ENCODE measurements around the gene CRYL1.
A peak's percentile ranks its signal among the peaks of the same experiment; 100 is the strongest.

CRYL1 gene

DNA sequence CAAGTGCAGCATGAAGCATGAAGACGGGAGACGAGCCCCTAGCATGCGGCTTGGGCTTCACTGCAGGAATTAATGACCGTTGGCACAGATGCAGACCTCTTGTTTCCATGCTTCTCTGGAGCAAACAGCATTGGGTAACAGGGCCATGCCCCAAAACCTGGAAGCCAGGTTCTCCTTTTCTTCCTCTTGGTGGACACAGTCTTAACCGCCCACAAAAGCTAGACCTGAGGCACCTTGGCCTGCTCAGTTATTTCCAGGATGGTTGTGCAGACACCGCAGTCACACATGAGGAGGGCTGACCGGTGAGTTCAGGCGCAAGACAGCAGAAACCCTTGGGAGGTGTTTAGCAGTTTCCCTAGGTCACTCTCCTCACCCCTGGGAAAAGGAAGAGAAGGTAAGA, 159.6 kb downstream of the CRYL1 start:
- no peak for DNase-seq

DNA sequence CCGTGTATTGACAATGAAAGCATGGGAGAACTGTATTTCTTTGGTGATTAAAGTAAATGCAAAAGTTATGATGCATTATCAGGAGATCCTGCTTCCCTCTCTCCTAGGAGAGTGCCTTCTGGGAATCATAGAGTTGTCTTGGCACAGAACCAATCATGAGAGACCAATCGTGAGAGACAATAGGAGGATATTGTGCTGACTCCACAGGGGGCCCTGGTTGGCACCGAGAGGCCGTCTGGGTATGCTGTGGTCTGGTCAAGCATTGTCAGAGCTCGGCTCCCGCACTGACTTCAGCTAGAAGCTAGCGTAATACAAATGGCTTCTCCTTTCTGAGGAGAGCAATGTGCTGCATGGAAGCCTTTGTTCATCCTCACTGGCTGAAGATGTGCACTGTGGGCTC, 162.1 kb downstream of the CRYL1 start:
- DNase-seq, result no peak

DNA sequence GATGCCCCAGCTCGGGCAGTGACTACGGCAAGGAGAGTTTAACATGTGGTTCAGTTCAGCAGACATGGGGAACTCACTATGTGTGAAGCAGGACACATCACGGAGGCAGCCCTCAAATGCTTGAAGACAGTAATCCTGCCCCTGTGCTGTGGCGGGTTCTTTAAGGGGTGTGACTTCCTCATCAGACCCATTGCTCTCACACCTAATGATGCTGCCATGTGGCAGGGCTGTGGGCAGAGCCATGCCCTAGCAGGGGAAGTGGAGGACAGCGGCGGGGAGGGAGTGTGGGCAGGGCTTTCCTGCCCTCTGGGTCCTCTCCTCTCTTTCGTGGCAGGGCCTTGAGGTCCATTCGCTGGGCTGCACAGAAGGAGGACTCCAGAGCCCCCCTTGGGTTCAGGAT, 162.5 kb downstream of the CRYL1 start:
- DNase-seq, result peak; percentile 56 to 70

DNA sequence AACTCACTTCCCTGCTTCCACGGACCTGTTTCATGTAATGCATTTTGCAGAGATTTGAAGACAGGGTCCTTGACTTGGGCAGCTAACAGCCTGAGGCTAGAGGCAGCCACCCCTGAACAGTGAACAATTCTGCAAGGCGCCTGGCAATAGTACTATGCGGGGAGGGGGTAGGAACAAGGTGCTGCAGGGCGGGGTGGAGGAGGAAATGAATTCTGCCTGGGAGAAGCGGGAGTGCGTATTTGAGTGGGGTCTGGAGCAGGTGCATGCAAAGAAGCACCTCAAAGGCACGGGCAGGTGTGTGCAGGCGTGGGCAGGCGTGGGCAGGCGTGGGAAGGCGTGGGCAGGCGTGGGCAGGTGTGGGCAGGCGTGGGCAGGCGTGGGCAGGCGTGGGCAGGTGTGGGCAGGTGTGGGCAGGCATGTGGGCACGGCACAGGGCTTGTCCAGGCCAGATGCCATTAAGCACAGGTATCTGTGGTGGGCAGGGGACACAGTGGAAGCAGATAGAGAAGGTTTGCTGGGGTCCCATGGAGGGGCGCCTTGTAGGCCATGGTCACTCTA, 163.1 kb downstream of the CRYL1 start:
- no peak for DNase-seq

DNA sequence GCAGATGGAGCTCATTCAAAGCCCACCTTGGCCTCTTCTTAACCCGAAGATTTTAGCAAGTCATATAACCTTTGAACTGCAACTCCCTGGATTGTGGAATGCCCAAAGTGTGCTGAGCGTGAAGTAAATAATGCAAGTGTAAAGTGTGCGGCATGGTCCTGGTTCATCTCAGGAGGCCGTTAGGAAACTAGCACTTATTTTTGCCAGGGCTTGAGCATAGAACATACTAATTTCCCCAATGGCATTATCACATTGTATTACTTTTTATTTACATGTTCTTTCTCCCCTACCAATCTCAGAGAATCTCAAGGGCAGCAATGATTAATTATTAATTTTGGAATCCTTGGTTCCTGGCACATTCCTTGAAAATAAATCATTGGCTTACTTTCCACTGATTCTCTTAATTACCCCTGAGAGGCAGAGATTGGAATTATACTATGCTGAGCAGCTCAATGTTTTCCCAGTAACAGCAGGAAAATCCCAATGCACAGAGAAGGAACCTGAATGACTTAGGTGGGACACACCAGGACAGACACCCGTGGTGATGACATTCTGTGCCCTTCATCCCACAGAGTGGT, 164.7 kb downstream of the CRYL1 start:
- no peak for DNase-seq

DNA sequence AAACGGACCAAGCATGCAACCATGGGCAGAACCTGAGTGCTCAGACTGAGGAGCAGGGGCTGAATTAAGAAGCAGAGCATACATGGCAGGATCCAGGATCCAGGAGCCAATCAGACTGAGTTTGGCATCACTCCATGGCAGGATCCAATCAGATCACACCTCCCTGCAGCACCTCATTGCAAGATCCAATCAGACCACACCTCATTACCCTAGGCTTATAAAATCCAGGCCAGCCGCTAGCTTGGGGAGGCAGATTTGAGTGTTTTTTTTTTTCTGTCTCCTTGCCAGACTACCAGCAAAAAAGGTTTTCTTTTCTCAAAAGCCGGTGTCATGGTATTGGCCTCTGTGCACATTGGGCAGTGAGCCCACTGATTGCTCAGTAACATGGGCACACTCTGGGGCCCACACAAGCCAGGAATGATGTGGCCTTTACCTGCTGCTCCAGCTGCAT, 165.6 kb downstream of the CRYL1 start:
- no peak for DNase-seq

DNA sequence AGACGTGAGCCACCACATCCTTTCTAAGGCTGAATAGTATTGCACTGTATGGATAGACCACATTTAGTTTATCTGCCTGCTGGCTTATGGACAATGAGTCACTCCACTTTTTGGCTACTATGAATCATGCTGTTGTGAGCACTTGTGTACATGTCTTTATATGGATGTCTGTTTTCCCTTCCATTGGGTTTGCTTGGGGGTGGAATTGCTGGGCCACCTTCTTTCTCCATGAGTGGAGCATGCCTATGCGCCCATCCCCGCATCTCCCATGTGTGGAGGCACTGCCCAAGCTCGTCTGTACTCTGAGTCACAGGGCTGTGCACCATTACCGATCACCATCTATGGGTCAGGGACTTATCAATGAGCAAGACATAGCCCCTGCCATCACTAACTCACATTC, 166.3 kb downstream of the CRYL1 start:
- peak; percentile 80 to 87 for DNase-seq

DNA sequence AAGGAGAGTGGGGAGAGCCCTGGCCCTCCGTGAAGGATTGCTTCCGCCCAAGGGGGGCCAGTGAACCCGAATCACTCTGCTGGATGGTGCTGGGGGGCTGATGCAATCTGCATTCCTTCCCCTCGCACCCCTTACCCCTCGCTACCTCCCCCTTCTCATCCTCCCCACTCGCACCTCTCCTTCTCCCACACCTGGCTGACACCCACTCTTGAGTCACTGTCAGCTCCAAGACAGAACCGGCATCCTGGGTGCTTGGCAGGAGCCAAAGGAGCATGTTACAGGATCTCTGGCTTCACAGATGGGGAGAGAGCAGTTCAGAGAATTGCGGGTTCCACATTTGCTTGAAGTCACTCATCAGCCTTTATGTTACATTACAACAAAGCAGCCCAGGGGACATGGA, 167.6 kb downstream of the CRYL1 start:
- no peak for DNase-seq

DNA sequence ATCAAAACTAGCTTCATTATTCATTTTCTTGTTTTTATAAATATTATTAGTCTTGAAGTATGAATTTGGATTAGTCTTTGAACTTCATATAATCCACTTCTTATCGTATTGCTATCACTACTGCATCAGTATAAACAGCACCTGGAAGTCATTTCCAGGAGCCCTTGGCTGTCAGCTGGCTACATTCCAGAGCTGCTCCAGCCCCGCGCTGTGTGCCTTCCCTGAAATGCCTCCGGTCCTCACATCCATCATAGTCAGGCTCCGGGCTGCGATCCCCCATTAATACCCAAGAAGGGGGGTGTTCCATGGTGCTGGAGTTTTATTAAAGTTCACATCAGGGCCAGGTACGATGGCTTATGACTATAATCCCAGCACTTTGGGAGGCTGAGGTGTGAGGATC, 169.2 kb downstream of the CRYL1 start:
- no peak for DNase-seq

DNA sequence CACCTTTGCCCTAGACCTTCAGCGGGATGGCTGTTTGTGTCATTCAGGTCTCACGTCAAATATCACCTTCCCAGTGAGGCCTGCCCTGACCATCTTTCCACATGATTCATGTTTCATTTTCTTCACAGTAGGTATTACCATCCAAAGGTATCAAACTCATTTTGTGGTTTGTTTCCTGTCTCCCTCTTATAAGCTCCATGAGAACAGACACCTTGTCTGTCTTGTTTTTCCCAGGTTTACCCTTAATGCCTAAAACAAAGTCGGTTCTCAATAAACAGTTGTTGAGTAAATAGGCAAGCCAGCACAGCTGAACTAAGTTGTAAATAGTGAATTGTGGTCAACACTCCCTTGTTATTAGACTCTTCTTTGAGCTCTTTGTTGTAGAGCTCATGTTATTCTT, 170.9 kb downstream of the CRYL1 start:
- DNase-seq, result no peak

DNA sequence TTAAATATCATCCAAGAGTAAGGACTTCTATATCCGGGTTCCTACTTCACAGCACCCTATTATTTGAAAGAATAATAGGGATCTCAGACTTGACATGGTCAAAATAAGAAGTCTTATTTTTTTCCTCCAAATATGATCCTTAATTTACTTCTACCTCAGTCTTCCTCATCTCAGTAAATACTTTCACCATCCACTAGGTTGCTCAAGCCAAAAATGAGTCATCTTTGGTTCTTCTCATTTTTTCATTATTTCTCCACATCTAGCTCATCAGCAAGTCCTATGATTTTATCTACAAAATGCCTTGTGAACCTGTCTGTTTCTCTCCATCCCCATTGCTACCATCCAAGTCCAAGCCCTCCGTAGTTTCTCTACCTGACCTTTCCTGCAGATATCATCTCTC, 171.7 kb downstream of the CRYL1 start:
- DNase-seq, result peak; percentile 83 to 94

Data from inflammatory macrophage (primary cell).